Measurements from ENCODE around the gene MOB1B. TPM values are rescaled to one million over a fixed set of nuclear protein-coding genes. Genes with fewer than 3 reads are reported as not detected.

MOB1B gene
- total RNA-seq, 1 experiment from 2014 or later, result 33.2 TPM

DNA sequence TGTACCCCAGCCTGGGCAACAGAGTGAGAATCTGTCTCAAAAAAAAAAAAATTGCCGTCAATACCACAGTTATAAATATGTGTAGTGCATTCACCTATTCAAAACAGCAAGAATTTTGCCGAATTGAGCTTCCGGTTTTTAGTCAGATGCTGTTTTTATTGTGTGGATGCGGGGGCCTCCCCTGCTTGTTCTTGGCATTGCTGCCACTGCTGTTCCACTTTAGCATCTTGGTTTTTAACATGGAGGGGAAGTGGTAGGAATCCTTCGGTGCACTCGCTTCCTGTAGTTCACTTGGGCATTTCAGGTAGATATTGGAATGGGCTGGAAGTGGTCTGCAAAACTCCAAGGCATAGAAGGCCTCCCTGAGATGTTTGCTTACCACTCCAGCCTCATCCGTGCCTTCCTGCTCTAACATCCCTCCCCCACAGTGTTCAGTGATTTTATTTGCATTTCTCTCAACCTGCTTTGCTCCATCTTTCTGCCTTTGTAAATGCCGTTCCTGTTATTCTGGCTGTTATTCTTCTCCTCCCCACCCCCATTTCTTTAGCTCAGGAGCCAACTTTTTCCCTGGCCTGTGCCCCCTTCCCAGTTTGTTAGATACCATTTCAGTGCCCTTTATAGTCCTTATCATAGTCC lies 25.5 kb downstream of the MOB1B start:
- DNase-seq (ENCODE audit: low read depth, low spot score), result no peak
- ChIA-PET POLR2A (no interaction called here), RAD21 (ENCODE audit: low non-redundant PET in 1 of 2, low total read pairs in 2 of 2, uncharacterized antibody in 2 of 2, unreplicated experiment in 2 of 2) (no interaction called here), CTCF (no interaction called here)
- no peak overlapping the region for H3K4me2 ChIP-seq (ENCODE audit: low read length)
- H3K9me2 ChIP-seq (ENCODE audit: insufficient read depth), result no peaks in the 10 kb centered on the region
- no peak overlapping the region for H3K27ac ChIP-seq (ENCODE audit: low read depth, low read length)
- H3K79me2 ChIP-seq (ENCODE audit: insufficient read depth, low read length), result peaks cover 28% of the 10 kb centered on the region; the same call in 1 of the 2 replicates
- H3K4me1 ChIP-seq (ENCODE audit: control insufficient read depth in 1 of 2, insufficient read depth in 2 of 2, low read length in 2 of 2), result no peaks in the 10 kb centered on the region
- H2AFZ ChIP-seq (ENCODE audit: low read depth, low read length, poor library complexity, severe bottlenecking), result no peak overlapping the region
- no peaks in the 10 kb centered on the region for H3K9me3 ChIP-seq (ENCODE audit: control insufficient read depth in 1 of 2, insufficient read depth in 1 of 2, low read depth in 1 of 2, low read length in 2 of 2)
- H3K4me3 ChIP-seq (replicated peaks in 1 of 2; ENCODE audit: low read depth in 1 of 2, low read length in 2 of 2), result no peak overlapping the region
- H3K36me3 ChIP-seq (ENCODE audit: control insufficient read depth in 1 of 2, insufficient read depth in 2 of 2, low read length in 2 of 2), result no peaks in the 10 kb centered on the region
- ATAC-seq, result no peak
- TF ChIP-seq CEBPB (IDR thresholded peaks at IDR 0.05; ENCODE audit: low read depth), result no peak
- TF ChIP-seq, protein P1, sequence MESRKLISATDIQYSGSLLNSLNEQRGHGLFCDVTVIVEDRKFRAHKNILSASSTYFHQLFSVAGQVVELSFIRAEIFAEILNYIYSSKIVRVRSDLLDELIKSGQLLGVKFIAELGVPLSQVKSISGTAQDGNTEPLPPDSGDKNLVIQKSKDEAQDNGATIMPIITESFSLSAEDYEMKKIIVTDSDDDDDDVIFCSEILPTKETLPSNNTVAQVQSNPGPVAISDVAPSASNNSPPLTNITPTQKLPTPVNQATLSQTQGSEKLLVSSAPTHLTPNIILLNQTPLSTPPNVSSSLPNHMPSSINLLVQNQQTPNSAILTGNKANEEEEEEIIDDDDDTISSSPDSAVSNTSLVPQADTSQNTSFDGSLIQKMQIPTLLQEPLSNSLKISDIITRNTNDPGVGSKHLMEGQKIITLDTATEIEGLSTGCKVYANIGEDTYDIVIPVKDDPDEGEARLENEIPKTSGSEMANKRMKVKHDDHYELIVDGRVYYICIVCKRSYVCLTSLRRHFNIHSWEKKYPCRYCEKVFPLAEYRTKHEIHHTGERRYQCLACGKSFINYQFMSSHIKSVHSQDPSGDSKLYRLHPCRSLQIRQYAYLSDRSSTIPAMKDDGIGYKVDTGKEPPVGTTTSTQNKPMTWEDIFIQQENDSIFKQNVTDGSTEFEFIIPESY (IDR thresholded peaks at IDR 0.05; ENCODE audit: extremely low read depth, insufficient replicate concordance, low read length), result no peak
- TF ChIP-seq, protein P2, sequence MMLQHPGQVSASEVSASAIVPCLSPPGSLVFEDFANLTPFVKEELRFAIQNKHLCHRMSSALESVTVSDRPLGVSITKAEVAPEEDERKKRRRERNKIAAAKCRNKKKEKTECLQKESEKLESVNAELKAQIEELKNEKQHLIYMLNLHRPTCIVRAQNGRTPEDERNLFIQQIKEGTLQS (IDR thresholded peaks at IDR 0.05), result no peak
- TF ChIP-seq RAD21 (IDR thresholded peaks at IDR 0.05; ENCODE audit: low read depth), result no peak
- TF ChIP-seq ZFX (IDR thresholded peaks at IDR 0.05), result no peak
- BruUV-seq (replicated peaks), result no TSS peak
- no peak overlapping the region for H3K9ac ChIP-seq (ENCODE audit: low read length)
- no peaks in the 10 kb centered on the region for H4K20me1 ChIP-seq (ENCODE audit: insufficient read depth)
- intact Hi-C loops (cut with micrococcal nuclease), result no loop called here
- H3K27me3 ChIP-seq (ENCODE audit: insufficient read depth, low read length), result no peaks in the 10 kb centered on the region

Data from HCT116 (cell line).